HPDE6-E6E7 (cell line): ENCODE measurements around the gene CTNNA3.

Experiments
- DNase-seq: peaks from one replicate; pipeline ENCODE4 v3.0.0; 2011; ENCODE audit warnings: missing footprints; ENCODE audit errors: extremely low spot score

Gene CTNNA3

DNA sequence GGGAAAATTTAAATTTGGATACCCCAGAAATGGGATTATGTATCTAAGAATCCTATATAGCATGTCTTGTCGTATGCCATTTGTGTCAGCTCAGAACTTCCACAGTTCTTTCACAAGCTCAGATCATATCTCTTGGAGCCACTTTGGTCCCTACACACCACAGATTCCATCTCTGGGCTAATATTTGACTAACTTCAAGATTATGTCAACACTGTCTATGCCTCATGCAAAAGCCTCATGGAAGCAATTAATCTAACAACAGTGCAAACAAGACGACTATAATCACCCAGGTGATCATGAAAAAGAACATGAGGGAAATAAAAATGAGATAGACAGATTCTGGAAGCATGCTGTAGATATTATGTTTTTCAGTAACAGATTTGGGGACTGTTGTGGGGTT, 581.0 kb downstream of the CTNNA3 start:
- DNase-seq, result no peak

DNA sequence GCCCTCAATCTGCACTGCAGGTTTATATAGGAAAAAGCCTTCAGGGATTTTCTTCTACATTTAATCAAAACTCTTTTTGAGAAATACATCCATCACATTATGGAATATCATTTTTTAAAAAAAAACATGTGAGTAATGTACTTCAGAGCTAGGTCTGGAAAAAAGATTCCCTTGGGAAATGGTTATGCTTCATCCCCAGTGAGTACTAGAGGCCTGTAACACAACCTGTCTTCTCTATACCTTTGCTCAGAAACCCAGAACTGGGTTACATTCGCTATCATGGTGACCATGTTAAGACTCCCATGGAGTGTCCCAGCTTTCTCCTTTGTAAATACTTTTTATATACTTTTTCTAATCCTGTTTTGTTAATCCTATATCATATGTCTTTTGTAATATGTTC, 583.2 kb downstream of the CTNNA3 start:
- no peak for DNase-seq

DNA sequence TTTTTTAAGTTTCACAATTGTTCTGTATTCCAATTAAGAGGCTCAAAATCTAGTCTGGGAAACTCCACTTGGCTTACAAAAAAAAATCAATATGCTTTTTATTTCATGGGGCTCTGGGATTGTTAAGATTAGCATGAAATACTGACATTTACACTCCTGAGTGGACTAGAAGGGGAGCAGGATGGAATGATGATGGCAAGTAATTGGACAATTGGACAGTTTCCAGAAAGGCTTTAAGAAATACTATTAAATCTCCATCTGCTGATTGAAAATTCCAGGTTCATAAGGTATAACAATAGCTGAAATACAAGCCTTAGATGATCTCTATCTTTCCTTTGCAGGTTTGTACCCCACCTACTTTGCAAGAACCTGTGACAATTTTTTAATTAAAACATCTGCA, 585.7 kb downstream of the CTNNA3 start:
- DNase-seq, result no peak

DNA sequence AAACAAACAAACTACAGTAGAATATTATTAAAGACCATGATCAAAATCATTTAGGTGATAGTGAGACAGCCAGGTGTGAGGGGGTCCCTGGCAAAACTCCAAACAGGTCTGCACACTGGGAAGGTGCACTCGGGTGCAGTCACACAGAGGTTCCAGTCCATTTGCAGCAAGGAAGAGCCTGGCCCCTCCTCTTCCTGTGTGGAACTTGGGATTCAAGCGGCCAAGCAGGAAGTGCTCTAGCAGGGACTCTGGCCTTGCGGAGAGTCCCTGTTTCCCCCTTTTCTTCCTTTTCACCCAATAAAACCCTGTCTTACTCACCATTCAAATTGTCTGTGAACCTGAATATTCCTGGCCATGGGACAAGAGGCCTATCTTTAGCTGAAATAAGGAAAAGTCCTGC, 588.3 kb downstream of the CTNNA3 start:
- no peak for DNase-seq

DNA sequence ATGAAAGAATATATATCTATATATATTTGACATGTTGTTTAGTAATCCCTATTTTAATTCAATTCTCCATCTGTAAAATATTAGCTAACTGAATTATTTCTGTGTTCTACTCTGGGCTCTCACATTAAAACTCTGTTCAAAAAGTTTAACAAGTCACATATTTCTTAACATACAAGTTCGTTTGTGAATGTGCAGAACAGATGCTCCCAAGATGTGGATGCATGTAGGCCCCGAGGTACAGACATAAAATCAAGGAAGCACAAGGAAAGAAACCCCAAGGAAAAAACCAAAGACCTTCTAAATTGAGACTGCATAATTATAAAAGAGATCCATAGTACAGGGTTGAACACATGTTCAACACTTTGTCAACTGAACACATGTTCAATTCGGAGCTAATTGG, 595.0 kb downstream of the CTNNA3 start:
- DNase-seq, result no peak

DNA sequence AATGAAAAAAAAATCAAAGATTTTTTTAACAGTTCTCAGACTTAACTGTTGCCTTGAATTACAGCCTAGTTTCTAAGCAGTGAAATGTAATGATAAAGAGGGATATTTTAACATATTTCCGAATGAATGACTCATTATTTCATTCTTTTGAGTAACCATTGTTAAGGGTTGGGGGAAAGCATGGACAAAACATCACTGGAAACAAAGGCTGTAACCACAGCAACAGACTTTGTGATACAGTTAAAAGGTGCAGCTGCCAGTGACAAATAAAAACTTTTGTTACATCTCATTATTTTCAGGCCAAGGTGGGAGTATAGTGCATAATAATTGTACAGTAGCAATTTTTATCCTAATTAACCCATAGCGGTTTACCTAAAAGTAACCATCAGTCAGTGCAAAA, 597.5 kb downstream of the CTNNA3 start:
- DNase-seq, result no peak

DNA sequence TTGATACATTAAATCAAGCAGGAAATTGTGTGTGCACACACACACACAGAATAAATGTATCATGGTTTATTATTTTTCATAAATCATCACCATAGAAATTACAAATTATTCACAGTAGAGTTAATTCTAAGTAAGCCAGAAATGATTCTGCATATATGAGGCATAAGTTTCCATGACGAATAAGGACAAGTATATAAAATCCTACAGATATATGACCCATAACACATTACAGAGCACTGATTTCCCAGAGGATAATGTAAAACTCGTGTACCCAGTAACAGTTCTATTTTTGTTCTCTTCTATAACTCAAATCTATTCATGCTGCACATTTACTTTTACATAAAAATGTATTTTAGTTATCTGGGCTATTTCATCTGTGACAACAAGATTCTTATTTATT, 600.5 kb downstream of the CTNNA3 start:
- no peak for DNase-seq

DNA sequence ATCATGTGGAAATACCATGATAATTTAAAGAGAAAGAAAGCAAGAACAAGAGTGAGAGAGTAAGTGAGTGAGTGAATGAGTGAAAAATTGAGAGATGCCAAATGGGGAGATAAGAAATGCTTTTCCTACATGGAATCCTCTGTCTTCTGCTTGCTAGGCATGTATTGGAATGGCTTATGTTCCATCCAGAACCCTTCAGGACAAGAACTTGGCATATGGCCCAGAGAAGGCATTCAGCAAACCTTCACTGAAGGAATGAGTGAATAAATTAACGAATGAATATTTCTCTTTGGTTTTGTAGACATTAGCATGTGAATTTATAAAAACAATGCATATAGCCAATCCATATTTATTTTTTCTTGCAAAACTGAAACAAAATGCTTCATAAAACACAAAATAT, 608.0 kb downstream of the CTNNA3 start:
- no peak for DNase-seq

DNA sequence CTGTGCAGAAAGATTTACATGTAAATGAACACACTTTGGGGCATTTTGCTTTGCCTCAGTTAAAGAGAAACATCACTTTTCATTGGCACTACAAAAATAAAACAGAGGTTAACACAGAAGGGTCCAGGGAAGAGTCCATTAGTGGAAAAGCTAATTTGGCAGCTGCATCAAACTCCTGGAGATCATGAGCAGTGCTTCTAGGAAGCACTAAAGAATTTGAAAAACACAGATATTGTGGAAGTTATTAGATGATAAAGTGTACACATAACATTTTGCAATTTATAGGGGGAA, 608.9 kb downstream of the CTNNA3 start:
- DNase-seq, result no peak

DNA sequence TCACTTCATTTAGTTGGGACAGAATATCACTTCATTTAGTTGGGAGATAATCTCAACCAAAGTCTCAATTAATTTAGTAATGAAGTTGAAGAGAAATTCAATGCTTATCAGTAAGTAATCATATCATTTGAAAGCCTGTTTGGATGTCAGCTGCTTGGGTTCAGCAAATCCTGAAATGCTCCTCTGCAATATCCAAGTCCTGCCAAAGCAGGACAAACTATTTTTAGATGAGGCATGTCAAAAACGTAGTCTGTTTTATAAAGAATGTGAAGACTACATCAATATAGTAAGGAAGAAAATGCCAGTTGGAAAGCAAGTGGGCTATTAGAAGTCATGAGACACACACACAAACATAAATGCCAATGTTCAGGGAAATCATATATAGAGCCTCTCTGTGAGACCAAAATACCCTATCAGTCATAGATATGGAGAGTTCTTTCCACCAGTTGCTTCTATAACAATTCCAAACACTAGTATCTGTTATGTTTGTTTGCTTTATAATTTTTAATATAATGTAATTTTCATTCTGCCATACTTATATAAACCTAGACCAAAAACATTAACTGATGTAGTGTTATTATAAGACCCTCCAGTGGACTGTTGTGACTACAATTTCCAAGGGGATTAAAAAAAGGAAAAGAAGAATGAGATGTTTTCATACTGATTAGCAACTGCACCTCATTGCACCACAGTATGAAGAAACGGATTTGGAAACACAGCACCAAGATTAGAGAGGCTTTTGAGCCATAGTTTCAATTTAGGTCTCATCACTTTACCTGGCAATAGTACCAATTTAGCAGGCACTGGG, 609.5 kb downstream of the CTNNA3 start:
- no peak for DNase-seq

DNA sequence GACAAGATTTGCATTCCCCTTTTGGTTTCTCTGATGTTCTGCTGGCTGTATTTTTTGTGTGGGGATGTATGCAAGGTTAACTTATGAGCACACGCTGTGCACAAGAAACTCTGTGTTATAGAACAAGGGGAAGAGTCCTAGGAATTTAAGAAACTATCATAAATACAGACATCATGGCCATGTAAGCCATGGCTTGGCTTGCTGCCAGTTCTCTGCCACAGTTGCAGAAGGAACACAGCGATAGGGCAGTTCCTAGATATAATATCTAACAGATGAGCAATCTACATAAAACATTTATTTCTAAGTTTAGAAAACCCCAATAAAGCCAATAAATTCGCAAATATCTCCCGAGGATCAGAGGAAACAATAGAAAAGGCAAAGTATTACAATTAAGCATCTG, 616.9 kb downstream of the CTNNA3 start:
- no peak for DNase-seq

DNA sequence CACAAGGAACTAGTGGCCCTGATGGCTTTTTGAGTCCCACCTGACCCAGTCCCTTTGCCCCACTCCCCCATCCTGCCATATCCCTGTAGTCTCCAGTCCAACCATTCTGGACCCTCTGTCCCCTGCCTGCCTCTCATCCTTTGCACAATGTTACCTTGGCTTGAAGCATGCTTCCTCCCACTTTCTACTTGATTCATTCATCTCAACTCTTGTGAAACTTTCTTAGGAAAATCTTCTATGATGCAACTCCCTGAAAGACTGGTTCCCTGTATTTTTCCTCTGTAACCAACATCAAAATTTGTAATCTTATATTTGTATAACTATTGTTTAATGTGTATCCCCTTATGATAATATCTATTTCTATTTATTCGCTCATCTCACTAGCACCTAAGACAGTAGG, 618.6 kb downstream of the CTNNA3 start:
- DNase-seq, result peak; percentile 1

DNA sequence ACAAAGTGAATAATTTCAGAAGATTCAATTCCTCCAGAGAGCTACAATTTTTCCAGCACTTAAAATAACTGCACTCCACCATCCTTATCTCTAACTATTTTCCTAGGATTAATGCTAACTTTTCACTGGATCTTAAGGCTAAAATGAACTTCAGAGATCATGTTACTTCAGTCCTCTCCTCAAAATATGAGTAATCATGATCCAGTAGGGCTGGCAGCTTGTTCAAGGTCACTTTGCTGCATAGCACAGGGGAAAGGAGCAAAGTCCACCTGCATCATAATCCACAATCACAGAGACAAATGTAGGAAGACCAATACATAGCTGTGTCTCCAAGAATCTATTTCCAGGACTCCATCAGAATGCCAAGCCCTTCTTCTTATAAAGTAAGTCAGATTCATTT, 619.9 kb downstream of the CTNNA3 start:
- DNase-seq, result no peak

DNA sequence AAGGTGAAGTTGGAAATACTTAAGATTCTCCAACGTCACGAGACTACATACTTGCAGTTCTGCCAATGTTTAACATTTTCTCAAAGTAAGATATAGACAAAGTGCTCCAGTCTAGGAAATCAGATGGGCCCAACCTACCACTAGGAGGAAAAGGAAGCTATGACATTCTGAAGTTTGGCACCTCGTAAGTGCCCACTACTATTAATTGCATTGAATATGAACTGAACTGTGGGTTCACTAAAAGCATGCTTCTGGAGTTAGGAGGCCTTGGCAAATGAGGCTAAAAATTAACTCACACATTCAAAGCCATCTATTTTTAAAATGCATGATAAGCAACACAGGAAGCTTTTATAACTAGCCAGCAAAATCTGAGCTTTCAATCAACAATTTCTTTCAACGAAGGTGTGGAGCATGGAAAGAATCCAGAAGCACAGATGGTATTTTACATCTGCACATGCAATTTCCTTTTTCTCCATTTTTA, 620.5 kb downstream of the CTNNA3 start:
- DNase-seq, result no peak

DNA sequence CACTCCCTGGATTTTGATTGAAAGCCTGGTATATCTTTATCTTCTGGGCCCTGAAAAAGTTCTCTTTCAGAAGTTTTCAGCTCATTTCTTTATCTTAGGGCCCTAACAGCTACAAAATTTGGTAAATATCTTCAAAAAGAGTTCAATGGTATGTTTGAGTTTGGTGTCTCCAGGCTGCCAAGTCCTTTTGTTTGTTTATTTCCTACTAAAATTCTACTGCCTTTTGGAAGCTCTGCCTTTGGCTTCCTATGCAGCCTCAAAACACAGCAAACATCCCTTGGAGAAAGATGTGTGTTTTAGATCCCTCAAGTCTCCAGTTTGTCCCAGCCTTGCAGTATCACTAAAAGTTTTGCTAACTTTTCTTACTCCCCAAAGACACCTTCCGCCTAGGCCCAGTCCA, 623.3 kb downstream of the CTNNA3 start:
- DNase-seq, result no peak

DNA sequence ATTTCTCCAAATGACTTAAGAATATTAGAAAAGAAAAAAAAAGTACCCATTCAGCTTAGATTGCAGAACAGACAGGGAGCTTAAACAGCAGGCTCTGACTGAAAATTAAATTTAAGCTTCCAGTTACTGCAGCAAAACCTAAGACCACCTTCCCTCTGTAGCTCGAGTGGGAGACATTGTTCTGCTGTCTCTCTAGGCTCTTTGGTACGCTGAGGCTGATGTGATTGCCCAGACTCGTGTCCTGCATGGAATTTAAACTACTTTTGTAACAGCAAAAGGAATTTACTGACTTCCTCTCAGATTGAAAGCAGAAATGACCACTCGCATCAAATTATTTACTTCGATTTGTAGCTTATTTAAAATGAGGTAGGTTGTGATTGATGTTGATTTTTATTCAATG, 645.6 kb downstream of the CTNNA3 start:
- DNase-seq, result no peak

DNA sequence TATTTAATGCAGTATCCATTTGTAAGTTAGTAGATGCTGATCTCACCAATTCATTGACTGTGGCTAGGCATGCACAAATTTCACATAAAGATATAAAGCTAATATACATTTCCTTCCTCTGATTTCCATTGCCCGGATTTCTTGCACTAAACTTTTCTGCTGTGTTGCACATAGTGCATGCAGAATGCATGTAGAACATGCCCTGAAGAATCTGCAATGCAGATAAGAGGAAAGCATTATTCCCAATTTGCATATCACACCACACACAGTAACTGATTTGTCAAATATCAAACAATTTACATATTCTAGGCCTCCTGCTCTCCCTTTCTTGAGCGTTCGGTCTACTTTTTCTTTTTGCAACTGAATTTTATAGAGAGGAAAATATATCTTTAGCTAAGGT, 646.0 kb downstream of the CTNNA3 start:
- no peak for DNase-seq

DNA sequence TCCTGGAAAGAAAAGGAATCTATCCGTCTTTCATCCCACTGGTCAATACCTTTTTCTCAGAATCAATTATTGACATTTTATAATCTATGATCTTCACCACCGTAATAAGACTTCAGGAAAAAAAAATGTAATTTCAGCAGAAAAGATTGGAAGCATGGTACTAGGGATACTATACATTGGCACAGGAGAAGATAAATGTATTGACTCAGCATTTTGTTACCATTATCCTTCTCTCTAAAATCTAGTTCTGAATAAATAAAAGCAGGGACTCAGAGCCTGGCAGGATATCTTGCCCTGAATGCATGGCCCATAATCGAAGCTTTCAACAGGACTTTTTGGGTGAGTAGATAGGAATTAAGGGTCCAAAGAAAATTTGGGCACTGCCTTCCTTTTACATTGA, 649.5 kb downstream of the CTNNA3 start:
- DNase-seq, result no peak

DNA sequence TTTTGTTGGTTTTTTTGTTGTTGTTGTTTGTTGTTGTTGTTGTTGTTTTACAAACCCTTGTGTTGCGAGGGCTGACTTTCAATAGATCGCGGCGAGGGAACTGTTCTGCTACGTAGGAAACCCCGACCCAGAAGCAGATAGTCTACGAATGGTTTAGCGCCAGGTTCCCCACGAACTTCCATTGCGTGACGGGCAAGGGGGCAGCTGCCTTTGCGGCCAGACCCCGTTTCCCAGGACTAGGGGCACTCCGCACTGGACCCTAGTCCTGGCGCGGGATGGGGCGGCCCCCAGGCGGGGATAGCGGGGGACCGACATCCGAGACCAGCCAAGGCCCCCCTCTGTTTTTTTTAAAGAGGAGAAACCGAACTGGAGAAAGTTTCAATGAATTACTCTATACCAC, 650.6 kb downstream of the CTNNA3 start:
- DNase-seq, result no peak

DNA sequence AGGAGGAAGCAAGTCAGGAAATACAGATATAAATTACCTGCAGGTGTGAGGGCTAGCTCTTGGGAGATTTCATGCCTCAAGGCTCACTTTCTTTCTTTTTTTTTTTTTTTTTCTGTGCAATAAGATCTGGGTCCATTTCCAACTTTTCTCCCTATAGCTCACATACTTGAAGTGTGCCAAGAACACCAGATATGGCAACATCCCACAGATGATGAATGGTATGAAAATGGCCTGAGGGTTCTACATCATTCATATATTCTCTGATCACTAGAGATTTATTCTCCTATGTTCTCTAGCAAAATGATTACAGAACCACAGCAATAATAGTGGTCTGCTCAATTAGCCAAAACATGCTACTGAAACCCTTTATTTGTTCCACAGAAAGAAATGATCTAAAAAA, 653.0 kb downstream of the CTNNA3 start:
- DNase-seq, result no peak

DNA sequence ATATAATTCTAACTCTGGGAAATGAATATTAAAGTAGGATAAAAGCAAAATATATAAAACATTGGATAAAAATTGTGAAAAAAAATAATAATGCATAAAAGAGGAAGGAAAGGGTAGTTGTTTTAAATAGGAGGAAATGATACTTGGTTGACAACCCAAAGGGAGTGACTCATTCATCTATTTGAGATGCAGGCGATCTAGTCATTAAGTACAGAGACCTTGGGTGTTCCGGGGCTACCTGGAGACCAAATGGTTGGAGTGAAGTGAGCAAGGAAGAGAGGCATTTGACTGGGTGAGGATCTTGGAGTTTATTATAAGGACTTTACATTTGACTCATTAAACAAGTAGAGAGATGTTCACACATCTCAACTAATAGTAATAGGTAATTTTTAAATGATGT, 659.2 kb downstream of the CTNNA3 start:
- no peak for DNase-seq

DNA sequence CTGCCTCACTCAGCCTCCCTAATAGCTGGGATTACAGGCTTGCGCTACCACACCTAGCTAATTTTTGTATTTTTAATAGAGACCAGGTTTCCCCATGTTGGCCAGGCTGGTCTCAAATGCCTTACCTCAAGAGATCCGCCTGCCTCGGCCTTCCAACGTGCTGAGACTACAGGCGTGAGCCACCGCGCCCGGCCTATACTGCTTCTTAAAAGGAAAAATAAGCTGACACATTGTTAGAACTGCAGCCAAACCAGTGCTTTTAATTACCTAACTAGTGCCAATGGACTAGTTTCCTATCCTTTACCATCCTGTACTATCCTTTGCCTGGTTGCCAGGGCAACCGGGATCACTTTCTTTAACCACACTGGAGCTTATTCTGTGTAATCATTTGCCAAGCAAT, 662.1 kb downstream of the CTNNA3 start:
- no peak for DNase-seq

DNA sequence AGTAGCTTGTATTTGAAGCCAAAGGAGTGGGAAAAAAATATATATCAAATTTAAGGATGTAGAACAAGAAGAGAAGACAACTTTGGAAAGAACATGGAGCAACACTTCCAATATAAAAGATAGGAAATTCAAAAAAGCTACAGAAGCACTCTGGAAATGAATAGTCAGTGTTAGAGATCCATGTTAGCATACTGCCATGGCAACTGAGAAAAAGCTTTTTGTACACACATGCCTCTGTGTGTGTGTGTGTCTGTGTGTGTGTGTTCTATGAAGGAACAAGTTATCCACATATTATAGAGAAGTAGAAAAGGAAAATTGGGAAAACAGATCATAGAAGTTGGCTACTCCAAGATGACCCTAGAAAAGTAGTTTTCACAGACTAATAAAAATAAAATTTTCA, 673.9 kb downstream of the CTNNA3 start:
- DNase-seq, result no peak

DNA sequence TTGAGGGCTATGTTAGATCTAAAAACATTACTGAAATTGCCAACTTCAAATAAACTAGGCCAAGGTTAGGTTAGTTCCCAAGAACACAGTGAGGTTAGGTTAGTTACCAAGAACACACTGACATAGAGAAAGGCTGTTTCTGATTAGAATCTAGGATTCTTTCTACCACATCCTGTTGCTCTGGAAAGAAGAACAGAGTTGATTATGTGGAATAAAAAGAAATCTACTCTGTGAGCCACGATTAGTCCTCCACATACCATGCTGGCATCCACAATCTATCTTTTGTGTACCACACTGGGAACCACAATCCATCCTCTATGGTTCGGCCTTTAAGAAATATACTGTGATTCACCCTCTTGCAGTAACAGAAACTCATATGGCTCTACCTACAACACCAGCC, 678.8 kb downstream of the CTNNA3 start:
- no peak for DNase-seq
